K562 (cell line): Measurements from ENCODE around the gene STAB1. TPM values are rescaled to one million over a fixed set of nuclear protein-coding genes. Genes with fewer than 3 reads are reported as not detected.

Experiments used
- ATAC-seq: fragments of 200-7000 bp; cut with Tn5 transposase; 3 replicates; pipeline ENCODE4 v1.9.1; 2020; ENCODE audit warnings: moderate library complexity
- BruUV-seq: library from RNA; stranded (reverse); fragments of 400-500 nt; replicated peaks from 2 replicates; lab custom pipeline; 2021; lab: Mats Ljungman, UMichigan
- CTCF ChIA-PET: fragments of 300-600 bp; formaldehyde crosslinking; extraction: SDS; loops from one replicate; lab custom pipeline; 2021; ENCODE audit warnings: low intra/inter-chr PET ratio; lab: Yijun Ruan, JAX
- POLR2A ChIA-PET: fragments of 300-600, 350-650 bp; sonication (Branson Sonifier 250); formaldehyde crosslinking; extraction: SDS; loops from one replicate; lab custom pipeline; 2021; ENCODE audit warnings: antibody characterized with exemption, inconsistent platforms; lab: Yijun Ruan, JAX
- DNase-seq, 4 experiments: peaks; one replicate each; pipeline versions ENCODE4 v3.0.0 to v3.0.0-alpha.2; 2011 to 2018; ENCODE audit warnings: low spot score in 3 of 4, mixed read lengths in 3 of 4; ENCODE audit errors: extremely low read depth in 1 of 4
- FAIRE-seq: peaks from 2 replicates; lab custom pipeline; 2011; peaks lifted over from hg19 to GRCh38; lab: Jason Lieb, UNC
- H2AFZ ChIP-seq: 2 replicates; pipeline ENCODE4 v1.6.0; 2011; ENCODE audit warnings: low read depth, low read length, control low read depth, inconsistent platforms
- H3K27ac ChIP-seq: fragments of 200-600 bp; 3 replicates; pipeline ENCODE4 v1.8.0; 2011; ENCODE audit warnings: low read depth, mild to moderate bottlenecking, control low read depth, inconsistent platforms, low read length, moderate library complexity, mixed read lengths; ENCODE audit errors: extremely low read depth
- H3K27me3 ChIP-seq, 2 experiments: fragments of 300-600 bp in 1 of 2; 2 replicates in 1 of 2; 3 replicates in 1 of 2; pipeline versions ENCODE4 v1.6.0 to v1.8.0; 2011; ENCODE audit warnings: inconsistent platforms in 2 of 2, low read length in 2 of 2, mild to moderate bottlenecking in 1 of 2, mixed read lengths in 1 of 2, moderate library complexity in 1 of 2; ENCODE audit not compliant: control insufficient read depth in 2 of 2, insufficient read depth in 2 of 2
- H3K36me3 ChIP-seq: fragments of 300-600 bp; 3 replicates; pipeline ENCODE4 v1.8.0; 2011; ENCODE audit warnings: mild to moderate bottlenecking, low read length, inconsistent platforms; ENCODE audit not compliant: control insufficient read depth, insufficient read depth
- H3K4me1 ChIP-seq, 2 experiments: fragments of 200-600 bp in 1 of 2; replicated peaks in 1 of 2; 2 replicates in 1 of 2; 3 replicates in 1 of 2; pipeline versions ENCODE4 v1.5.1 to v1.8.0; 2011; ENCODE audit warnings: inconsistent platforms in 2 of 2, low read length in 2 of 2, mild to moderate bottlenecking in 1 of 2, mixed read lengths in 1 of 2, moderate library complexity in 1 of 2; ENCODE audit not compliant: control insufficient read depth in 2 of 2, insufficient read depth in 2 of 2
- H3K4me2 ChIP-seq: 2 replicates; pipeline ENCODE4 v1.6.1; 2011; ENCODE audit warnings: low read length, control low read depth, inconsistent platforms, mixed read lengths; ENCODE audit not compliant: insufficient read depth
- H3K4me3 ChIP-seq: fragments of 200-600 bp; sonication (generic), shearing (Covaris generic); 2 replicates; pipeline ENCODE4 v1.5.1; 2016; ENCODE audit warnings: control low read depth, inconsistent platforms
- H3K79me2 ChIP-seq: fragments of 200-600 bp; 3 replicates; pipeline ENCODE4 v1.8.0; 2011; ENCODE audit warnings: low read length, inconsistent platforms; ENCODE audit not compliant: control insufficient read depth, insufficient read depth
- H3K9ac ChIP-seq, 2 experiments: 2 replicates each; pipeline versions ENCODE4 v1.6.0 to v1.6.1; 2011; ENCODE audit warnings: low read depth in 2 of 2, low read length in 2 of 2, control low read depth in 1 of 2, inconsistent platforms in 1 of 2, mild to moderate bottlenecking in 1 of 2, mixed read lengths in 1 of 2; ENCODE audit not compliant: insufficient read depth in 1 of 2
- H3K9me1 ChIP-seq: one replicate; pipeline ENCODE4 v1.6.0; 2011; ENCODE audit warnings: inconsistent platforms, mild to moderate bottlenecking, low read length, moderate library complexity; ENCODE audit not compliant: control insufficient read depth, insufficient read depth
- H3K9me3 ChIP-seq: replicated peaks from 2 replicates; pipeline ENCODE4 v1.5.1; 2011; ENCODE audit warnings: low read depth, low read length, inconsistent platforms; ENCODE audit not compliant: control insufficient read depth, insufficient read depth
- H4K20me1 ChIP-seq: replicated peaks from 2 replicates; pipeline ENCODE4 v1.6.1; 2011; ENCODE audit warnings: low read length, inconsistent platforms, mixed read lengths; ENCODE audit not compliant: control insufficient read depth, insufficient read depth
- CREM ChIP-seq: IDR thresholded peaks from 2 replicates; pipeline ENCODE4 v1.6.1; 2014; ENCODE audit warnings: antibody characterized with exemption, low read depth
- DEAF1 ChIP-seq: fragments of 450-650 bp; formaldehyde crosslinking; IDR thresholded peaks from 2 replicates; pipeline ENCODE4 v1.4.0; 2020; ENCODE audit warnings: mild to moderate bottlenecking, moderate library complexity
- RBFOX2 ChIP-seq: fragments of 200-400 bp; formaldehyde crosslinking; IDR thresholded peaks from 2 replicates; pipeline ENCODE4 v1.6.1; 2017; ENCODE audit warnings: low read depth, mild to moderate bottlenecking, low read length, moderate library complexity
- ZBTB12 ChIP-seq: fragments of 250-450 bp; sonication (Bioruptor Pico); IDR thresholded peaks from 2 replicates; pipeline ENCODE4 v1.4.0; 2020
- ZNF239 ChIP-seq: fragments of 250-450 bp; sonication (Bioruptor Pico); IDR thresholded peaks from 2 replicates; pipeline ENCODE4 v1.4.0; 2020; ENCODE audit warnings: mild to moderate bottlenecking
- WGBS: fragments of 100-300 bp; shearing (Covaris generic); methylation state at CpG from one replicate; pipeline ENCODE4 v1.1.6; 2016; ENCODE audit warnings: low coverage, mixed read lengths; ENCODE audit not compliant: insufficient coverage; ENCODE audit errors: missing lambda C conversion rate; 5-methylcytosine and 5-hydroxymethylcytosine counted together
- in situ Hi-C: fragments of 300-500 bp; cut with MboI; formaldehyde crosslinking; loops from 4 replicates; pipeline ENCODE4 v1.15.0; 2018; ENCODE audit warnings: inconsistent platforms, mixed read lengths
- intact Hi-C: fragments of 100-400 bp; cut with micrococcal nuclease; formaldehyde crosslinking; loops from 2 replicates; pipeline ENCODE4 v1.14.2; 2022
- polyA plus RNA-seq, 8 experiments: library from polyadenylated mRNA; depleted of rRNA in 4 of 8; stranded (reverse) in 5 of 8; unstranded in 3 of 8; fragments of >200 nt; fragmentation: Nextera tagmentation in 2 of 8; fragmentation: Illumina TruSeq in 1 of 8; extraction: Ambion mirVana in 2 of 8; extraction: Trizol in 1 of 8; gene quantifications; 2 replicates each; pipeline versions ENCODE4 v1.2.1 to v1.2.3, GENCODE V29; 2011 to 2014; ENCODE audit warnings: inconsistent platforms in 1 of 8, missing spikeins in 1 of 8
- total RNA-seq, 7 experiments: library from RNA; depleted of rRNA in 6 of 7; stranded (reverse); fragments of >200 nt in 6 of 7; fragmentation: Illumina TruSeq in 2 of 7; extraction: Trizol in 2 of 7; gene quantifications; 2 replicates each; pipeline versions ENCODE4 v1.2.1 to v1.2.3, GENCODE V29; 2011 to 2021; ENCODE audit warnings: low replicate concordance in 1 of 7

Gene STAB1
- total and polyA plus RNA-seq, 9 of the 15 experiments (the other 6 are each of a cell fraction or from before 2014, with no cell fraction given), result 0.20 to 3.9 (median 1.2) TPM

GRCh38 chr3:52524752-52525679 lies 29.9 kb downstream of the STAB1 start:
- Histone ChIP-seq H3K9me3 (no peaks in the 10 kb centered on the region), H3K9ac (no peak overlapping the region; a peak in 1 of 4 replicates), H4K20me1 (no peaks in the 10 kb centered on the region; the same call in 1 of the 2 replicates), H3K9me1 (peaks cover 2% of the 10 kb centered on the region), H3K4me3 (no peak overlapping the region), H3K4me2 (no peak overlapping the region), H3K79me2 (peaks cover 10% of the 10 kb centered on the region), H3K36me3 (peaks cover 63% of the 10 kb centered on the region; the same call in 2 of the 3 replicates), H3K4me1 (peaks cover 0 to 46% of the 10 kb centered on the region in 2 experiments; a peak in 2 of 5 replicates), H2AFZ (no peak overlapping the region), H3K27me3 (no peaks in the 10 kb centered on the region), H3K27ac (no peak overlapping the region)
- no TSS peak for BruUV-seq
- ATAC-seq (no peak), DNase-seq (no peak), FAIRE-seq (no peak)
- POLR2A ChIA-PET, result interaction anchor here (0.5 to 0.8 kb wide), 3 partner anchors 20 to 60 kb away, joined by 3 to 4 read pairs (median 3); no protein-coding TSS in a partner anchor
- 94% methylated on average over 8 of the region's 34 CpGs for WGBS
- in situ Hi-C loops, result no loop called here
- CTCF ChIA-PET, result no interaction called here
- TF ChIP-seq DEAF1 (CRISPR knock-in tag) (no peak), ZBTB12 (CRISPR knock-in tag) (no peak), ZNF239 (CRISPR knock-in tag) (no peak), CREM (0 out of 2 replicates have a peak, but pooled peaks have one; percentile 26), RBFOX2 (peak; percentile 42)
- TF ChIP-seq, all 486 proteins: peak for 2
- intact Hi-C loops, result no loop called here
